ENCODE results near the gene AADACL4. TPM values are rescaled to one million over a fixed set of nuclear protein-coding genes. Genes with fewer than 3 reads are reported as not detected.

AADACL4 gene
- total RNA-seq, 1 experiment from 2014 or later: not detected

- 0 out of 2 replicates have a peak, but pooled peaks cover 3% of the 10 kb centered on the region for H3K27me3 ChIP-seq (ENCODE audit: low read length)
- no peak overlapping the region for H3K27ac ChIP-seq (ENCODE audit: low read length)
- H2AFZ ChIP-seq (ENCODE audit: low read length): no peak overlapping the region
- no peaks in the 10 kb centered on the region for H3K36me3 ChIP-seq (ENCODE audit: insufficient read depth, low read length)
- peaks cover 29% of the 10 kb centered on the region for H3K4me1 ChIP-seq (ENCODE audit: low read length)
- peak; percentile 44 for DNase-seq
- H3K79me2 ChIP-seq (ENCODE audit: low read length): no peaks in the 10 kb centered on the region
- no peaks in the 10 kb centered on the region for H3K9me2 ChIP-seq (replicated peaks; ENCODE audit: insufficient read depth, low read length)
- no peak overlapping the region for H3K4me2 ChIP-seq (ENCODE audit: low read depth, low read length, poor library complexity, severe bottlenecking)
- H3K4me3 ChIP-seq (ENCODE audit: low read length): no peak overlapping the region
- no peaks in the 10 kb centered on the region for H3K9me3 ChIP-seq (ENCODE audit: low read length)
- H4K20me1 ChIP-seq (ENCODE audit: insufficient read depth, low read depth, low read length): no peaks in the 10 kb centered on the region; the same call in 1 of the 2 replicates
- no peak overlapping the region for H3K9ac ChIP-seq (ENCODE audit: low read length)
Measured at GRCh38 chr1:12615865-12616708, 27.8 kb upstream of the AADACL4 start.

GRCh38 chr1:12616709-12617373 is 27.0 kb upstream of the AADACL4 start:
- Histone ChIP-seq H3K9me3 (ENCODE audit: low read length) (no peaks in the 10 kb centered on the region), H3K27ac (ENCODE audit: low read length) (no peak overlapping the region), H3K4me1 (ENCODE audit: low read length) (peaks cover 29% of the 10 kb centered on the region), H4K20me1 (ENCODE audit: insufficient read depth, low read depth, low read length) (no peaks in the 10 kb centered on the region; the same call in 1 of the 2 replicates), H3K36me3 (ENCODE audit: insufficient read depth, low read length) (no peaks in the 10 kb centered on the region), H3K9me2 (replicated peaks; ENCODE audit: insufficient read depth, low read length) (no peaks in the 10 kb centered on the region), H2AFZ (ENCODE audit: low read length) (no peak overlapping the region), H3K4me2 (ENCODE audit: low read depth, low read length, poor library complexity, severe bottlenecking) (peak overlapping the region; percentile 80), H3K79me2 (ENCODE audit: low read length) (no peaks in the 10 kb centered on the region), H3K27me3 (ENCODE audit: low read length) (0 out of 2 replicates have a peak, but pooled peaks cover 3% of the 10 kb centered on the region), H3K9ac (ENCODE audit: low read length) (0 out of 2 replicates have a peak overlapping the region, but pooled peaks have one; percentile 27), H3K4me3 (ENCODE audit: low read length) (peak overlapping the region; percentile 67)
- no peak for DNase-seq

GRCh38 chr1:12617511-12617900 is 26.4 kb upstream of the AADACL4 start:
- H3K4me2 ChIP-seq (ENCODE audit: low read depth, low read length, poor library complexity, severe bottlenecking): peak overlapping the region; percentile 80
- peak; percentile 42 for DNase-seq

GRCh38 chr1:12617901-12618660 is 25.8 kb upstream of the AADACL4 start, which contains the start of gene DHRS3:
DHRS3 (minus strand) TSS chr1:12618210; CDS start chr1:12617348, 862 bp downstream.
- 0 out of 2 replicates have a peak, but pooled peaks cover 3% of the 10 kb centered on the region for H3K27me3 ChIP-seq (ENCODE audit: low read length)
- peak within 1 kb of the TSS; percentile 84 for H2AFZ ChIP-seq (ENCODE audit: low read length)
- DNase-seq: peak; percentile 65
- no peaks in the 10 kb centered on the region; the same call in 1 of the 2 replicates for H4K20me1 ChIP-seq (ENCODE audit: insufficient read depth, low read depth, low read length)
- H3K27ac ChIP-seq (ENCODE audit: low read length): no peak within 1 kb of the TSS
- peaks cover 29% of the 10 kb centered on the region for H3K4me1 ChIP-seq (ENCODE audit: low read length)
- H3K79me2 ChIP-seq (ENCODE audit: low read length): no peaks in the 10 kb centered on the region
- H3K36me3 ChIP-seq (ENCODE audit: insufficient read depth, low read length): no peaks in the 10 kb centered on the region
- no peaks in the 10 kb centered on the region for H3K9me3 ChIP-seq (ENCODE audit: low read length)
- H3K9me2 ChIP-seq (replicated peaks; ENCODE audit: insufficient read depth, low read length): no peaks in the 10 kb centered on the region
- H3K4me2 ChIP-seq (ENCODE audit: low read depth, low read length, poor library complexity, severe bottlenecking): peak within 1 kb of the TSS; percentile 80
- H3K9ac ChIP-seq (ENCODE audit: low read length): peak within 1 kb of the TSS; percentile 48
- H3K4me3 ChIP-seq (ENCODE audit: low read length): peak within 1 kb of the TSS; percentile 67

More at GRCh38 chr1:12617511-12617900, 26.4 kb upstream of the AADACL4 start:
- Histone ChIP-seq H3K9me2 (replicated peaks; ENCODE audit: insufficient read depth, low read length) (no peaks in the 10 kb centered on the region), H3K27ac (ENCODE audit: low read length) (no peak overlapping the region), H3K9me3 (ENCODE audit: low read length) (no peaks in the 10 kb centered on the region), H3K27me3 (ENCODE audit: low read length) (0 out of 2 replicates have a peak, but pooled peaks cover 3% of the 10 kb centered on the region), H3K4me1 (ENCODE audit: low read length) (peaks cover 29% of the 10 kb centered on the region), H3K36me3 (ENCODE audit: insufficient read depth, low read length) (no peaks in the 10 kb centered on the region), H3K79me2 (ENCODE audit: low read length) (no peaks in the 10 kb centered on the region), H4K20me1 (ENCODE audit: insufficient read depth, low read depth, low read length) (no peaks in the 10 kb centered on the region; the same call in 1 of the 2 replicates), H3K9ac (ENCODE audit: low read length) (peak overlapping the region; percentile 48; the same call in 1 of the 2 replicates), H2AFZ (ENCODE audit: low read length) (no peak overlapping the region), H3K4me3 (ENCODE audit: low read length) (peak overlapping the region; percentile 67)

- 0 out of 2 replicates have a peak overlapping the region, but pooled peaks have one; percentile 84 for H2AFZ ChIP-seq (ENCODE audit: low read length)
- H4K20me1 ChIP-seq (ENCODE audit: insufficient read depth, low read depth, low read length): no peaks in the 10 kb centered on the region; the same call in 1 of the 2 replicates
- no peaks in the 10 kb centered on the region for H3K9me2 ChIP-seq (replicated peaks; ENCODE audit: insufficient read depth, low read length)
- H3K9me3 ChIP-seq (ENCODE audit: low read length): no peaks in the 10 kb centered on the region
- peaks cover 29% of the 10 kb centered on the region for H3K4me1 ChIP-seq (ENCODE audit: low read length)
- peak overlapping the region; percentile 67 for H3K4me3 ChIP-seq (ENCODE audit: low read length)
- no peaks in the 10 kb centered on the region for H3K36me3 ChIP-seq (ENCODE audit: insufficient read depth, low read length)
- no peak for DNase-seq
- peak overlapping the region; percentile 80 for H3K4me2 ChIP-seq (ENCODE audit: low read depth, low read length, poor library complexity, severe bottlenecking)
- H3K79me2 ChIP-seq (ENCODE audit: low read length): no peaks in the 10 kb centered on the region
- H3K27ac ChIP-seq (ENCODE audit: low read length): no peak overlapping the region
- peak overlapping the region; percentile 48 for H3K9ac ChIP-seq (ENCODE audit: low read length)
- H3K27me3 ChIP-seq (ENCODE audit: low read length): 0 out of 2 replicates have a peak, but pooled peaks cover 3% of the 10 kb centered on the region
Measured at GRCh38 chr1:12618661-12618964, 25.3 kb upstream of the AADACL4 start.

GRCh38 chr1:12618965-12619791 is 24.7 kb upstream of the AADACL4 start:
- H3K4me2 ChIP-seq (ENCODE audit: low read depth, low read length, poor library complexity, severe bottlenecking): peak overlapping the region; percentile 80
- peak overlapping the region; percentile 67 for H3K4me3 ChIP-seq (ENCODE audit: low read length)
- H3K36me3 ChIP-seq (ENCODE audit: insufficient read depth, low read length): no peaks in the 10 kb centered on the region
- no peaks in the 10 kb centered on the region for H3K9me3 ChIP-seq (ENCODE audit: low read length)
- H3K27ac ChIP-seq (ENCODE audit: low read length): no peak overlapping the region
- H3K4me1 ChIP-seq (ENCODE audit: low read length): peaks cover 29% of the 10 kb centered on the region
- DNase-seq: peak; percentile 42
- no peaks in the 10 kb centered on the region for H3K9me2 ChIP-seq (replicated peaks; ENCODE audit: insufficient read depth, low read length)
- no peaks in the 10 kb centered on the region for H3K79me2 ChIP-seq (ENCODE audit: low read length)
- no peaks in the 10 kb centered on the region; the same call in 1 of the 2 replicates for H4K20me1 ChIP-seq (ENCODE audit: insufficient read depth, low read depth, low read length)
- H3K27me3 ChIP-seq (ENCODE audit: low read length): 0 out of 2 replicates have a peak, but pooled peaks cover 3% of the 10 kb centered on the region
- peak overlapping the region; percentile 37; the same call in 1 of the 2 replicates for H2AFZ ChIP-seq (ENCODE audit: low read length)
- H3K9ac ChIP-seq (ENCODE audit: low read length): peak overlapping the region; percentile 48; the same call in 1 of the 2 replicates

- DNase-seq: peak; percentile 87
- H3K4me2 ChIP-seq (ENCODE audit: low read depth, low read length, poor library complexity, severe bottlenecking): peak overlapping the region; percentile 80
- H4K20me1 ChIP-seq (ENCODE audit: insufficient read depth, low read depth, low read length): no peaks in the 10 kb centered on the region; the same call in 1 of the 2 replicates
- no peaks in the 10 kb centered on the region for H3K36me3 ChIP-seq (ENCODE audit: insufficient read depth, low read length)
- H3K27me3 ChIP-seq (ENCODE audit: low read length): 0 out of 2 replicates have a peak, but pooled peaks cover 3% of the 10 kb centered on the region
- no peaks in the 10 kb centered on the region for H3K9me2 ChIP-seq (replicated peaks; ENCODE audit: insufficient read depth, low read length)
- H3K27ac ChIP-seq (ENCODE audit: low read length): no peak overlapping the region
- no peaks in the 10 kb centered on the region for H3K9me3 ChIP-seq (ENCODE audit: low read length)
- peak overlapping the region; percentile 56; the same call in 1 of the 2 replicates for H2AFZ ChIP-seq (ENCODE audit: low read length)
- H3K4me1 ChIP-seq (ENCODE audit: low read length): peaks cover 29% of the 10 kb centered on the region
- no peak overlapping the region for H3K9ac ChIP-seq (ENCODE audit: low read length)
- H3K4me3 ChIP-seq (ENCODE audit: low read length): no peak overlapping the region
- no peaks in the 10 kb centered on the region for H3K79me2 ChIP-seq (ENCODE audit: low read length)
Measured at GRCh38 chr1:12619792-12620487, 23.9 kb upstream of the AADACL4 start.

Measured in Karpas-422 (cell line).